H9 (cell line): Measurements from ENCODE around the gene GLDC. TPM values are rescaled to one million over a fixed set of nuclear protein-coding genes. Genes with fewer than 3 reads are reported as not detected.

Experiments
- DNase-seq: peaks from one replicate; pipeline ENCODE4 v3.0.0-alpha.2; 2017
- H2AFZ ChIP-seq: one replicate; pipeline ENCODE4 v1.6.1; 2013; ENCODE audit warnings: mild to moderate bottlenecking, low read length, control low read depth, moderate library complexity
- H2AK5ac ChIP-seq: 2 replicates; pipeline ENCODE4 v1.6.1; 2013; ENCODE audit warnings: low read length, control low read depth, mixed read lengths; ENCODE audit not compliant: insufficient read length
- H2BK120ac ChIP-seq: one replicate; pipeline ENCODE4 v1.6.1; 2013; ENCODE audit warnings: low read depth, mild to moderate bottlenecking, low read length, control low read depth, inconsistent platforms; ENCODE audit not compliant: poor library complexity, severe bottlenecking
- H2BK12ac ChIP-seq: 2 replicates; pipeline ENCODE4 v1.6.1; 2013; ENCODE audit warnings: low read length, control low read depth, mixed read lengths, low read depth; ENCODE audit not compliant: insufficient read length
- H2BK15ac ChIP-seq: 2 replicates; pipeline ENCODE4 v1.6.1; 2013; ENCODE audit warnings: low read depth, low read length, control low read depth
- H2BK20ac ChIP-seq: one replicate; pipeline ENCODE4 v1.6.1; 2013; ENCODE audit warnings: low read depth, mild to moderate bottlenecking, low read length, control low read depth, inconsistent platforms; ENCODE audit not compliant: poor library complexity, severe bottlenecking
- H2BK5ac ChIP-seq: 2 replicates; pipeline ENCODE4 v1.6.1; 2013; ENCODE audit warnings: low read length, control low read depth, mixed read lengths; ENCODE audit not compliant: insufficient read length
- H3K14ac ChIP-seq: 2 replicates; pipeline ENCODE4 v1.6.1; 2013; ENCODE audit warnings: low read length, control low read depth; ENCODE audit not compliant: insufficient read depth
- H3K18ac ChIP-seq: 2 replicates; pipeline ENCODE4 v1.6.1; 2013; ENCODE audit warnings: low read depth, mild to moderate bottlenecking, mixed read lengths, low read length, control low read depth; ENCODE audit not compliant: insufficient read length
- H3K23ac ChIP-seq: 2 replicates; pipeline ENCODE4 v1.6.1; 2013; ENCODE audit warnings: low read length, control low read depth, mixed read lengths, low read depth; ENCODE audit not compliant: insufficient read length
- H3K23me2 ChIP-seq: 2 replicates; pipeline ENCODE4 v1.6.1; 2013; ENCODE audit warnings: low read depth, mild to moderate bottlenecking, mixed read lengths, low read length, control low read depth; ENCODE audit not compliant: insufficient read length, poor library complexity, severe bottlenecking
- H3K27ac ChIP-seq: 2 replicates; pipeline ENCODE4 v1.5.1; 2013; ENCODE audit warnings: low read length, control low read depth, mixed read lengths, low read depth; ENCODE audit not compliant: insufficient read length
- H3K27me3 ChIP-seq: 2 replicates; pipeline ENCODE4 v1.6.1; 2013; ENCODE audit warnings: low read length, control low read depth, inconsistent platforms; ENCODE audit not compliant: insufficient read depth
- H3K4ac ChIP-seq: 2 replicates; pipeline ENCODE4 v1.6.1; 2013; ENCODE audit warnings: low read depth, mild to moderate bottlenecking, control low read depth, inconsistent platforms, low read length, moderate library complexity
- H3K4me1 ChIP-seq: 2 replicates; pipeline ENCODE4 v1.6.1; 2013; ENCODE audit warnings: low read length, control low read depth, inconsistent platforms; ENCODE audit not compliant: insufficient read depth
- H3K4me2 ChIP-seq: 2 replicates; pipeline ENCODE4 v1.6.1; 2013; ENCODE audit warnings: low read length, control low read depth, mixed read lengths; ENCODE audit not compliant: insufficient read length, insufficient read depth
- H3K56ac ChIP-seq: 2 replicates; pipeline ENCODE4 v1.6.1; 2013; ENCODE audit warnings: low read depth, mild to moderate bottlenecking, mixed read lengths, low read length, control low read depth; ENCODE audit not compliant: insufficient read length
- H3K79me1 ChIP-seq: 2 replicates; pipeline ENCODE4 v1.6.1; 2013; ENCODE audit warnings: low read depth, mild to moderate bottlenecking, moderate library complexity, low read length, control low read depth, inconsistent platforms; ENCODE audit not compliant: insufficient read depth, poor library complexity, severe bottlenecking
- H3K79me2 ChIP-seq: 2 replicates; pipeline ENCODE4 v1.6.1; 2013; ENCODE audit warnings: low read length, control low read depth, inconsistent platforms; ENCODE audit not compliant: insufficient read depth
- H3K9ac ChIP-seq: 2 replicates; pipeline ENCODE4 v1.6.1; 2013; ENCODE audit warnings: low read length, control low read depth, mixed read lengths; ENCODE audit not compliant: insufficient read length; ENCODE audit errors: extremely low read depth
- H3K9me3 ChIP-seq: one replicate; pipeline ENCODE4 v1.6.1; 2013; ENCODE audit warnings: low read depth, low read length, inconsistent platforms; ENCODE audit not compliant: control insufficient read depth
- H3T11ph ChIP-seq: one replicate; pipeline ENCODE4 v1.6.1; 2013; ENCODE audit warnings: mild to moderate bottlenecking, low read length, control low read depth, inconsistent platforms
- H4K20me1 ChIP-seq: one replicate; pipeline ENCODE4 v1.6.1; 2013; ENCODE audit not compliant: control insufficient read depth, insufficient read length, insufficient read depth
- H4K5ac ChIP-seq: 2 replicates; pipeline ENCODE4 v1.6.1; 2013; ENCODE audit warnings: low read depth, mild to moderate bottlenecking, mixed read lengths, low read length, control low read depth; ENCODE audit not compliant: insufficient read length
- H4K8ac ChIP-seq: replicated peaks from 2 replicates; pipeline ENCODE4 v1.6.1; 2013; ENCODE audit warnings: low read length, control low read depth, mixed read lengths, low read depth; ENCODE audit not compliant: insufficient read length
- H4K91ac ChIP-seq: 2 replicates; pipeline ENCODE4 v1.6.1; 2013; ENCODE audit warnings: low read depth, mild to moderate bottlenecking, moderate library complexity, mixed read lengths, low read length, control low read depth; ENCODE audit not compliant: insufficient read length
- H3K27ac Mint-ChIP-seq, 3 experiments: 2 replicates in 2 of 3; 3 replicates in 1 of 3; pipeline ENCODE4 v1.8.0; 2020 to 2021; ENCODE audit warnings: mixed read lengths in 3 of 3, mild to moderate bottlenecking in 1 of 3, moderate library complexity in 1 of 3
- H3K27me3 Mint-ChIP-seq: 2 replicates; pipeline ENCODE4 v1.8.0; 2021; ENCODE audit warnings: low read depth, mild to moderate bottlenecking, moderate library complexity, mixed read lengths
- H3K36me3 Mint-ChIP-seq, 3 experiments: 2 replicates in 2 of 3; 3 replicates in 1 of 3; pipeline ENCODE4 v1.8.0; 2020 to 2021; ENCODE audit warnings: low read depth in 3 of 3, mixed read lengths in 3 of 3; ENCODE audit not compliant: insufficient read depth in 1 of 3
- H3K4me1 Mint-ChIP-seq, 2 experiments: 2 replicates each; pipeline ENCODE4 v1.8.0; 2020; ENCODE audit warnings: mixed read lengths in 2 of 2
- H3K4me3 Mint-ChIP-seq, 2 experiments: 2 replicates in 1 of 2; 3 replicates in 1 of 2; pipeline ENCODE4 v1.8.0; 2020 to 2021; ENCODE audit warnings: mild to moderate bottlenecking in 2 of 2, mixed read lengths in 2 of 2, moderate library complexity in 1 of 2
- H3K9me3 Mint-ChIP-seq, 2 experiments: 2 replicates in 1 of 2; 3 replicates in 1 of 2; pipeline ENCODE4 v1.8.0; 2020; ENCODE audit warnings: mild to moderate bottlenecking in 2 of 2, mixed read lengths in 2 of 2, moderate library complexity in 1 of 2
- WGBS: extraction: QIAGEN DNeasy Blood & Tissue Kit; methylation state at CpG from one replicate; pipeline ENCODE4 v1.1.7; 2013; ENCODE audit warnings: missing lambda C conversion rate, low lambda C conversion rate, mixed read lengths; ENCODE audit not compliant: insufficient read length; ENCODE audit errors: extremely low coverage; 5-methylcytosine and 5-hydroxymethylcytosine counted together
- total RNA-seq: library from RNA; stranded (reverse); gene quantifications from 2 replicates; pipeline ENCODE4 v1.2.1, GENCODE V29; 2021
- TF ChIP-seq, protein P1 (sequence below): fragments of 200-600 bp; sonication (generic); conservative IDR thresholded peaks from 3 replicates; pipeline ENCODE4 v1.8.0; 2021; ENCODE audit warnings: antibody characterized with exemption, mild to moderate bottlenecking

Gene GLDC
- total RNA-seq, 1 experiment from 2014 or later: 74.4 TPM

DNA sequence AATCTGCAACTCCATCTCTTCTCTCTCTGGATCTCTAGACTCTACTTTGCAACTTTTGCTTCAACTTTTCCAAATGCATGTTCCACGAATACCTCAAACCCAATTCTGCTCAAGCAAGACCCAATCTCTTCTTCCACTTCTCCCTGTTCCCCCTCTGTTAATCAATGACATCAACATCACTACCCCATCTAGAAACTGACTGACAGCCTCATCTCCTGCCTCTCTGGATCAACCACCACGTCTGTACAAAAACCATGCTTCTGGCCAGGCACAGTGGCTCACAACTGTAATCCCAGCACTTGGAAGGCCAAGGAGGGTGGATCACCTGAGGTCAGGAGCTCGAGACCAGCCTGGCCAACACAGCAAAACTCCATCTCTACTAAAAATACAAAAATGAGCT, 12.2 kb downstream of the GLDC start:
- no peak overlapping the region for H3K4me3 Mint-ChIP-seq
- peaks cover 19% of the 10 kb centered on the region; the same call in 1 of the 2 replicates for H3K79me2 ChIP-seq
- no peak overlapping the region for H3K14ac ChIP-seq
- H4K5ac ChIP-seq: no peak overlapping the region
- H3T11ph ChIP-seq: no peak overlapping the region
- no peaks in the 10 kb centered on the region for H3K23me2 ChIP-seq
- no peak overlapping the region for H2BK15ac ChIP-seq
- peaks cover 8% of the 10 kb centered on the region; the same call in 1 of the 2 replicates for H3K4me1 ChIP-seq
- H3K27ac Mint-ChIP-seq: peak overlapping the region in 2 of 3 experiments; percentile 7 to 29; a peak in 5 of 7 replicates
- WGBS: no CpG with 5 or more reads among the region's 3 CpGs
- H4K20me1 ChIP-seq: no peaks in the 10 kb centered on the region
- no peak overlapping the region for H3K27ac ChIP-seq
- no peak for DNase-seq
- no peak overlapping the region for H3K9ac ChIP-seq
- no peak overlapping the region for H2BK120ac ChIP-seq
- H3K4me2 ChIP-seq: peak overlapping the region; percentile 11
- peaks cover 21 to 28% of the 10 kb centered on the region in 2 experiments for H3K4me1 Mint-ChIP-seq
- H3K36me3 Mint-ChIP-seq: peaks cover 0 to 4% (median 0%) of the 10 kb centered on the region in 3 experiments; a peak in 1 of 7 replicates
- H2AFZ ChIP-seq: no peak overlapping the region
- H3K4ac ChIP-seq: no peak overlapping the region
- H3K23ac ChIP-seq: no peak overlapping the region
- no peak overlapping the region for H3K18ac ChIP-seq
- no peak overlapping the region for H3K56ac ChIP-seq
- no peak overlapping the region for H2BK5ac ChIP-seq
- no peak overlapping the region for H2BK12ac ChIP-seq
- TF ChIP-seq, protein P1, sequence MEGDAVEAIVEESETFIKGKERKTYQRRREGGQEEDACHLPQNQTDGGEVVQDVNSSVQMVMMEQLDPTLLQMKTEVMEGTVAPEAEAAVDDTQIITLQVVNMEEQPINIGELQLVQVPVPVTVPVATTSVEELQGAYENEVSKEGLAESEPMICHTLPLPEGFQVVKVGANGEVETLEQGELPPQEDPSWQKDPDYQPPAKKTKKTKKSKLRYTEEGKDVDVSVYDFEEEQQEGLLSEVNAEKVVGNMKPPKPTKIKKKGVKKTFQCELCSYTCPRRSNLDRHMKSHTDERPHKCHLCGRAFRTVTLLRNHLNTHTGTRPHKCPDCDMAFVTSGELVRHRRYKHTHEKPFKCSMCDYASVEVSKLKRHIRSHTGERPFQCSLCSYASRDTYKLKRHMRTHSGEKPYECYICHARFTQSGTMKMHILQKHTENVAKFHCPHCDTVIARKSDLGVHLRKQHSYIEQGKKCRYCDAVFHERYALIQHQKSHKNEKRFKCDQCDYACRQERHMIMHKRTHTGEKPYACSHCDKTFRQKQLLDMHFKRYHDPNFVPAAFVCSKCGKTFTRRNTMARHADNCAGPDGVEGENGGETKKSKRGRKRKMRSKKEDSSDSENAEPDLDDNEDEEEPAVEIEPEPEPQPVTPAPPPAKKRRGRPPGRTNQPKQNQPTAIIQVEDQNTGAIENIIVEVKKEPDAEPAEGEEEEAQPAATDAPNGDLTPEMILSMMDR: no peak
- no peaks in the 10 kb centered on the region for H3K27me3 ChIP-seq
- no peak overlapping the region for H2BK20ac ChIP-seq
- H3K27me3 Mint-ChIP-seq: no peaks in the 10 kb centered on the region
- no peak overlapping the region for H4K91ac ChIP-seq
- H4K8ac ChIP-seq: no peak overlapping the region
- no peak overlapping the region for H2AK5ac ChIP-seq
- H3K9me3 Mint-ChIP-seq: no peaks in the 10 kb centered on the region
- peaks cover 4% of the 10 kb centered on the region for H3K79me1 ChIP-seq
- H3K9me3 ChIP-seq: no peaks in the 10 kb centered on the region
